WTC11 (cell line): ENCODE results near the gene WBP1L. TPM values are rescaled to one million over a fixed set of nuclear protein-coding genes. Genes with fewer than 3 reads are reported as not detected.

Experiments used
- ATAC-seq: fragments of 200-7000 bp; cut with Tn5 transposase; 2 replicates; pipeline ENCODE4 v1.10.0; 2021; ENCODE audit warnings: mild to moderate bottlenecking, moderate library complexity
- CTCF ChIA-PET: fragments of 300-600 bp; sonication (Branson Sonifier 250); formaldehyde crosslinking; loops from one replicate; lab custom pipeline; 2021; ENCODE audit warnings: antibody characterized with exemption; lab: Charles Lee
- POLR2A ChIA-PET: fragments of 350-600 bp; sonication (Branson Sonifier 250); formaldehyde crosslinking; loops from one replicate; lab custom pipeline; 2021; ENCODE audit warnings: antibody characterized with exemption; lab: Charles Lee
- DNase-seq: peaks from one replicate; pipeline ENCODE4 v3.0.0; 2021; ENCODE audit warnings: low spot score
- H3K27ac Mint-ChIP-seq: 2 replicates; pipeline ENCODE4 v1.8.0; 2021; ENCODE audit warnings: mixed read lengths
- H3K27me3 Mint-ChIP-seq: 2 replicates; pipeline ENCODE4 v1.8.0; 2021; ENCODE audit warnings: low read depth, mild to moderate bottlenecking, moderate library complexity, mixed read lengths
- H3K36me3 Mint-ChIP-seq: 2 replicates; pipeline ENCODE4 v1.8.0; 2021; ENCODE audit warnings: mixed read lengths
- H3K4me1 Mint-ChIP-seq: 2 replicates; pipeline ENCODE4 v1.8.0; 2022; ENCODE audit warnings: mixed read lengths
- H3K4me3 Mint-ChIP-seq: 2 replicates; pipeline ENCODE4 v1.8.0; 2021; ENCODE audit warnings: mild to moderate bottlenecking, moderate library complexity, mixed read lengths
- H3K9me3 Mint-ChIP-seq: 2 replicates; pipeline ENCODE4 v1.8.0; 2021; ENCODE audit warnings: mixed read lengths
- CBFB ChIP-seq: sonication (generic); formaldehyde crosslinking; IDR thresholded peaks from 2 replicates; pipeline ENCODE4 v1.8.1; 2022; ENCODE audit warnings: mild to moderate bottlenecking, low read depth, missing genetic modification reagents
- CREM ChIP-seq: sonication (generic); formaldehyde crosslinking; IDR thresholded peaks from 2 replicates; pipeline ENCODE4 v1.8.1; 2022; ENCODE audit warnings: mild to moderate bottlenecking, missing genetic modification reagents, moderate library complexity
- ELF4 ChIP-seq: sonication (generic); formaldehyde crosslinking; IDR thresholded peaks from 2 replicates; pipeline ENCODE4 v1.8.1; 2022; ENCODE audit warnings: low read depth, mild to moderate bottlenecking, moderate library complexity, missing genetic modification reagents
- FOXJ3 ChIP-seq: sonication (generic); formaldehyde crosslinking; IDR thresholded peaks from 2 replicates; pipeline ENCODE4 v1.9.0; 2021; ENCODE audit warnings: missing genetic modification reagents, mild to moderate bottlenecking, borderline replicate concordance
- FOXK1 ChIP-seq: sonication (generic); formaldehyde crosslinking; IDR thresholded peaks from 2 replicates; pipeline ENCODE4 v1.8.0; 2022; ENCODE audit warnings: mild to moderate bottlenecking, moderate library complexity, missing genetic modification reagents
- GTF2I ChIP-seq: fragments of 250-450 bp; sonication (Bioruptor Pico); conservative IDR thresholded peaks from 2 replicates; pipeline ENCODE4 v1.4.0; 2021; ENCODE audit warnings: mild to moderate bottlenecking
- HMGXB4 ChIP-seq: sonication (generic); formaldehyde crosslinking; IDR thresholded peaks from 2 replicates; pipeline ENCODE4 v1.8.1; 2023; ENCODE audit warnings: mild to moderate bottlenecking, moderate library complexity, missing genetic modification reagents
- IRF2 ChIP-seq: sonication (generic); formaldehyde crosslinking; IDR thresholded peaks from 2 replicates; pipeline ENCODE4 v1.8.0; 2022; ENCODE audit warnings: low read depth, missing genetic modification reagents, borderline replicate concordance
- JUN ChIP-seq: sonication (generic); formaldehyde crosslinking; IDR thresholded peaks from 2 replicates; pipeline ENCODE4 v1.8.0; 2023; ENCODE audit warnings: mild to moderate bottlenecking, missing genetic modification reagents
- MXD4 ChIP-seq: fragments of 250-450 bp; sonication (Bioruptor Pico); IDR thresholded peaks from 2 replicates; pipeline ENCODE4 v1.8.0; 2021; ENCODE audit warnings: mild to moderate bottlenecking, moderate library complexity, borderline replicate concordance
- NR2C2 ChIP-seq: sonication (generic); formaldehyde crosslinking; IDR thresholded peaks from 2 replicates; pipeline ENCODE4 v1.8.0; 2022; ENCODE audit warnings: mild to moderate bottlenecking, missing genetic modification reagents
- RORB ChIP-seq: fragments of 250-450 bp; sonication (Bioruptor Pico); IDR thresholded peaks from 2 replicates; pipeline ENCODE4 v1.9.0; 2021; ENCODE audit warnings: mild to moderate bottlenecking
- SP1 ChIP-seq: sonication (generic); formaldehyde crosslinking; conservative IDR thresholded peaks from 2 replicates; pipeline ENCODE4 v1.8.1; 2022; ENCODE audit warnings: missing genetic modification reagents
- TP53 ChIP-seq: sonication (generic); formaldehyde crosslinking; IDR thresholded peaks from 2 replicates; pipeline ENCODE4 v1.8.1; 2023; ENCODE audit warnings: mild to moderate bottlenecking, missing genetic modification reagents
- ZNF138 ChIP-seq: sonication (generic); formaldehyde crosslinking; conservative IDR thresholded peaks from 2 replicates; pipeline ENCODE4 v1.8.1; 2022; ENCODE audit warnings: mild to moderate bottlenecking, moderate library complexity, missing genetic modification reagents
- ZNF219 ChIP-seq: sonication (generic); formaldehyde crosslinking; IDR thresholded peaks from 2 replicates; pipeline ENCODE4 v1.8.0; 2023; ENCODE audit warnings: missing genetic modification reagents, mild to moderate bottlenecking, borderline replicate concordance
- ZNF281 ChIP-seq: sonication (generic); formaldehyde crosslinking; IDR thresholded peaks from 2 replicates; pipeline ENCODE4 v1.8.0; 2023; ENCODE audit warnings: mild to moderate bottlenecking, missing genetic modification reagents
- total RNA-seq: library from RNA; stranded (reverse); gene quantifications from 3 replicates; pipeline ENCODE4 v1.2.3, GENCODE V29; 2021
- TF ChIP-seq, protein P1 (sequence below): sonication (generic); formaldehyde crosslinking; IDR thresholded peaks from 2 replicates; pipeline ENCODE4 v1.8.1; 2023; ENCODE audit warnings: mild to moderate bottlenecking, missing genetic modification reagents
- TF ChIP-seq, protein P2 (sequence below): fragments of 250-450 bp; sonication (Bioruptor Pico); IDR thresholded peaks from 2 replicates; pipeline ENCODE4 v2.1.2; 2022; ENCODE audit warnings: mild to moderate bottlenecking, moderate library complexity

The WBP1L gene
- total RNA-seq, 1 experiment from 2014 or later = 26.8 TPM

- ATAC-seq (no peak), DNase-seq (no peak)
- Mint-ChIP-seq H3K4me3 (no peak overlapping the region), H3K4me1 (no peaks in the 10 kb centered on the region), H3K9me3 (no peaks in the 10 kb centered on the region), H3K27me3 (no peaks in the 10 kb centered on the region), H3K36me3 (peaks cover 17% of the 10 kb centered on the region; the same call in 1 of the 2 replicates), H3K27ac (no peak overlapping the region)
- no peak for TF ChIP-seq ELF4
- TF ChIP-seq SP1 = no peak
- no peak for TF ChIP-seq ZNF281 (CRISPR knock-in tag)
- no peak for TF ChIP-seq JUN (CRISPR knock-in tag)
- no peak for TF ChIP-seq TP53 (CRISPR knock-in tag)
- no peak for TF ChIP-seq FOXK1
- no peak for TF ChIP-seq MXD4 (CRISPR knock-in tag)
- TF ChIP-seq, protein P1, sequence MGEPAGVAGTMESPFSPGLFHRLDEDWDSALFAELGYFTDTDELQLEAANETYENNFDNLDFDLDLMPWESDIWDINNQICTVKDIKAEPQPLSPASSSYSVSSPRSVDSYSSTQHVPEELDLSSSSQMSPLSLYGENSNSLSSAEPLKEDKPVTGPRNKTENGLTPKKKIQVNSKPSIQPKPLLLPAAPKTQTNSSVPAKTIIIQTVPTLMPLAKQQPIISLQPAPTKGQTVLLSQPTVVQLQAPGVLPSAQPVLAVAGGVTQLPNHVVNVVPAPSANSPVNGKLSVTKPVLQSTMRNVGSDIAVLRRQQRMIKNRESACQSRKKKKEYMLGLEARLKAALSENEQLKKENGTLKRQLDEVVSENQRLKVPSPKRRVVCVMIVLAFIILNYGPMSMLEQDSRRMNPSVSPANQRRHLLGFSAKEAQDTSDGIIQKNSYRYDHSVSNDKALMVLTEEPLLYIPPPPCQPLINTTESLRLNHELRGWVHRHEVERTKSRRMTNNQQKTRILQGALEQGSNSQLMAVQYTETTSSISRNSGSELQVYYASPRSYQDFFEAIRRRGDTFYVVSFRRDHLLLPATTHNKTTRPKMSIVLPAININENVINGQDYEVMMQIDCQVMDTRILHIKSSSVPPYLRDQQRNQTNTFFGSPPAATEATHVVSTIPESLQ (CRISPR knock-in tag) = no peak
- TF ChIP-seq CBFB (CRISPR knock-in tag) = no peak
- TF ChIP-seq ZNF219 (CRISPR knock-in tag) = no peak
- TF ChIP-seq, protein P2, sequence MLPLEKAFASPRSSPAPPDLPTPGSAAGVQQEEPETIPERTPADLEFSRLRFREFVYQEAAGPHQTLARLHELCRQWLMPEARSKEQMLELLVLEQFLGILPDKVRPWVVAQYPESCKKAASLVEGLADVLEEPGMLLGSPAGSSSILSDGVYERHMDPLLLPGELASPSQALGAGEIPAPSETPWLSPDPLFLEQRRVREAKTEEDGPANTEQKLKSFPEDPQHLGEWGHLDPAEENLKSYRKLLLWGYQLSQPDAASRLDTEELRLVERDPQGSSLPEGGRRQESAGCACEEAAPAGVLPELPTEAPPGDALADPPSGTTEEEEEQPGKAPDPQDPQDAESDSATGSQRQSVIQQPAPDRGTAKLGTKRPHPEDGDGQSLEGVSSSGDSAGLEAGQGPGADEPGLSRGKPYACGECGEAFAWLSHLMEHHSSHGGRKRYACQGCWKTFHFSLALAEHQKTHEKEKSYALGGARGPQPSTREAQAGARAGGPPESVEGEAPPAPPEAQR (CRISPR knock-in tag) = no peak
- no peak for TF ChIP-seq GTF2I (CRISPR knock-in tag)
- no peak for TF ChIP-seq RORB (CRISPR knock-in tag)
- no peak for TF ChIP-seq CREM
- no peak for TF ChIP-seq FOXJ3 (CRISPR knock-in tag)
- no peak for TF ChIP-seq IRF2 (CRISPR knock-in tag)
- TF ChIP-seq NR2C2 = no peak
- TF ChIP-seq HMGXB4 (CRISPR knock-in tag) = no peak
- TF ChIP-seq ZNF138 (CRISPR knock-in tag) = no peak
- CTCF ChIA-PET = no interaction called here
- POLR2A ChIA-PET = interaction anchor here (0.6 kb wide), 1 partner anchor 381 kb away, joined by 3 read pairs; no protein-coding TSS in a partner anchor
These were observed 23.8 kb downstream of the WBP1L start for GRCh38 chr10:102767428-102768160.
